ENCODE results near the gene STXBP3.

STXBP3 gene

GRCh38 chr1:108845991-108846390 is 99.5 kb downstream of the STXBP3 start:
- no peak for DNase-seq

GRCh38 chr1:108847494-108847893 is 101.0 kb downstream of the STXBP3 start:
- DNase-seq: no peak

GRCh38 chr1:108848806-108849205 is 102.3 kb downstream of the STXBP3 start:
- DNase-seq: no peak

GRCh38 chr1:108850929-108851328 is 104.5 kb downstream of the STXBP3 start:
- no peak for DNase-seq

- no peak for DNase-seq
These were observed 105.1 kb downstream of the STXBP3 start for GRCh38 chr1:108851567-108851966.

GRCh38 chr1:108852221-108852975 is 105.9 kb downstream of the STXBP3 start:
- no peak for DNase-seq

GRCh38 chr1:108854221-108855019 is 107.9 kb downstream of the STXBP3 start:
- peak; percentile 60 for DNase-seq

- no peak for DNase-seq
These were observed 110.5 kb downstream of the STXBP3 start, which contains the start of gene AKNAD1 for GRCh38 chr1:108856994-108857393. TSS of gene AKNAD1 (minus strand) at chr1:108857094. CDS start at chr1:108852664, 4,430 bp downstream.

- DNase-seq: no peak
These were observed 111.9 kb downstream of the STXBP3 start for GRCh38 chr1:108858230-108858950.
